IMR-90 (cell line): ENCODE data around the gene FJX1.

Source experiments
- CHD1 ChIP-seq: IDR thresholded peaks from 2 replicates; pipeline ENCODE4 v1.6.1; 2012; ENCODE audit warnings: low read depth, low read length, improper control_type of control experiment
- CTCF ChIP-seq: conservative IDR thresholded peaks from 2 replicates; pipeline ENCODE4 v1.5.1; 2012; ENCODE audit warnings: mild to moderate bottlenecking, low read depth, low read length, improper control_type of control experiment
- FOS ChIP-seq: fragments of 150-350 bp; IDR thresholded peaks from 2 replicates; pipeline ENCODE4 v1.6.1; 2016; ENCODE audit warnings: low read depth, low read length
- POLR2A ChIP-seq: IDR thresholded peaks from 2 replicates; pipeline ENCODE4 v1.6.1; 2012; ENCODE audit warnings: mild to moderate bottlenecking, low read depth, low read length
- RAD21 ChIP-seq: IDR thresholded peaks from 2 replicates; pipeline ENCODE4 v1.6.1; 2012; ENCODE audit warnings: low read length, improper control_type of control experiment
- RCOR1 ChIP-seq: IDR thresholded peaks from 2 replicates; pipeline ENCODE4 v1.6.1; 2012; ENCODE audit warnings: mild to moderate bottlenecking, low read length, improper control_type of control experiment; ENCODE audit not compliant: insufficient replicate concordance
- RFX5 ChIP-seq: IDR thresholded peaks from 2 replicates; pipeline ENCODE4 v1.8.0; 2012; ENCODE audit warnings: low read depth, mild to moderate bottlenecking, low read length, moderate library complexity
- SMC3 ChIP-seq: fragments of 150-350 bp; IDR thresholded peaks from 2 replicates; pipeline ENCODE4 v1.6.1; 2016; ENCODE audit warnings: low read depth, mild to moderate bottlenecking, antibody characterized with exemption, low read length, moderate library complexity
- USF2 ChIP-seq: fragments of 150-350 bp; IDR thresholded peaks from 2 replicates; pipeline ENCODE4 v1.6.1; 2017; ENCODE audit warnings: mild to moderate bottlenecking, antibody characterized with exemption, low read length, low read depth

GRCh38 chr11:35624781-35625180 lies 6.5 kb downstream of the FJX1 start:
- TF ChIP-seq CTCF (no peak), SMC3 (no peak), USF2 (no peak), RCOR1 (no peak), CHD1 (no peak), RFX5 (no peak), FOS (no peak), POLR2A (no peak), RAD21 (no peak)
